Measurements from ENCODE around the gene TMA7.
"Not testable (repeated sequence)": the region's sequence is repeated elsewhere in the genome, so short reads cannot be mapped to it uniquely, and the experiment has no call there.

TMA7 gene

GRCh38 chr3:48469046-48469915, 29.2 kb downstream of the TMA7 start:
- no peak for DNase-seq

- DNase-seq, result no peak
Measured at GRCh38 chr3:48470286-48470685, 30.2 kb downstream of the TMA7 start.

- DNase-seq, result no peak
Measured at GRCh38 chr3:48472673-48472922, 32.5 kb downstream of the TMA7 start.

GRCh38 chr3:48472923-48473616, 33.0 kb downstream of the TMA7 start:
- DNase-seq, result peak; percentile 93

GRCh38 chr3:48473617-48473952, 33.5 kb downstream of the TMA7 start:
- no peak for DNase-seq

GRCh38 chr3:48474031-48474430, 34.0 kb downstream of the TMA7 start:
- DNase-seq, result not testable (repeated sequence)

GRCh38 chr3:48474619-48475018, 34.6 kb downstream of the TMA7 start:
- DNase-seq, result no peak

GRCh38 chr3:48475188-48475587, 35.1 kb downstream of the TMA7 start:
- no peak for DNase-seq

- DNase-seq, result no peak
Measured at GRCh38 chr3:48476426-48477053, 36.5 kb downstream of the TMA7 start.

GRCh38 chr3:48477959-48478520, 38.0 kb downstream of the TMA7 start:
- no peak for DNase-seq

- DNase-seq, result no peak
Measured at GRCh38 chr3:48478626-48479555, 38.8 kb downstream of the TMA7 start.

GRCh38 chr3:48480891-48481290, 40.8 kb downstream of the TMA7 start:
- not testable (repeated sequence) for DNase-seq

- not testable (repeated sequence) for DNase-seq
Measured at GRCh38 chr3:48482822-48483221, 42.8 kb downstream of the TMA7 start.

GRCh38 chr3:48486952-48487351, 46.9 kb downstream of the TMA7 start:
- no peak for DNase-seq

- DNase-seq, result no peak
Measured at GRCh38 chr3:48492461-48493202, 52.6 kb downstream of the TMA7 start.

- DNase-seq, result no peak
Measured at GRCh38 chr3:48493203-48493501, 53.1 kb downstream of the TMA7 start.
